Measurements from ENCODE around the gene R3HCC1L.

The R3HCC1L gene

DNA sequence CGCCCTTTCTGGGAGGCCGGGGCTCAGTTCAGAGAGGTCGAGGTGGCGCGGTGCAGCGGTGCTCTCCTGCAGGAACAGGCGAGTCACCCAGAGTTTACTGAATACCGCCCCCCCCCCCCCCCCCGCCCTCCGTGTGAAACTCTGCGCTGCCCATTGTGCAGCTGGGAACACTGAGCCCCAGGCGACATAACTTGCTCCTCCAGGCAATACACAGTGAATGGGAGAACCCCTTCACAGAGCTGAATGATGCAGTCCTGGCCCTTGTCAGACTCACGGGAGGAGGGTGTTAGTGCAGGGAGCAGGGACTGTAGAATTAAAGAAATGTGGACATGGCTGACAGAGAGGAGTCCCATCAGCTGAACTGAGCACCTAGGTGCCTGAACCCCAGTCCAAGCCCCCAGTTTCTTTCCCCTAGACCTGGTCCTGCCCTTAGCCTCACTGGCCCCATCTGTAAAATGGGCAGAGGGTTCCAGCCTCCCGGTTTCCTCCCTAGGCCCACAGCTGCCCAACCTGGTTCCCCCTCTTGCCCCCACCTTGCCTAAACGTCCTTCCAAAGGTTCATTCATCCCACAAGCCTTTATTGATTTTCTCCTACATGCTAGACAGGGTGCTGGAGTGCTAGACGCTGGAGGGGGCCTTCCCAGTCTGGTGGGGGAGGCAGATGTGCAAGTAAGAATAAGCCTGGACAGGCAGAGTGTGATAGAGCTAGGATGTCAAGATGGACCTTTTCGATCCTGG, 134.4 kb downstream of the R3HCC1L start:
- TF ChIP-seq, protein P1, sequence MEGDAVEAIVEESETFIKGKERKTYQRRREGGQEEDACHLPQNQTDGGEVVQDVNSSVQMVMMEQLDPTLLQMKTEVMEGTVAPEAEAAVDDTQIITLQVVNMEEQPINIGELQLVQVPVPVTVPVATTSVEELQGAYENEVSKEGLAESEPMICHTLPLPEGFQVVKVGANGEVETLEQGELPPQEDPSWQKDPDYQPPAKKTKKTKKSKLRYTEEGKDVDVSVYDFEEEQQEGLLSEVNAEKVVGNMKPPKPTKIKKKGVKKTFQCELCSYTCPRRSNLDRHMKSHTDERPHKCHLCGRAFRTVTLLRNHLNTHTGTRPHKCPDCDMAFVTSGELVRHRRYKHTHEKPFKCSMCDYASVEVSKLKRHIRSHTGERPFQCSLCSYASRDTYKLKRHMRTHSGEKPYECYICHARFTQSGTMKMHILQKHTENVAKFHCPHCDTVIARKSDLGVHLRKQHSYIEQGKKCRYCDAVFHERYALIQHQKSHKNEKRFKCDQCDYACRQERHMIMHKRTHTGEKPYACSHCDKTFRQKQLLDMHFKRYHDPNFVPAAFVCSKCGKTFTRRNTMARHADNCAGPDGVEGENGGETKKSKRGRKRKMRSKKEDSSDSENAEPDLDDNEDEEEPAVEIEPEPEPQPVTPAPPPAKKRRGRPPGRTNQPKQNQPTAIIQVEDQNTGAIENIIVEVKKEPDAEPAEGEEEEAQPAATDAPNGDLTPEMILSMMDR (IDR thresholded peaks at IDR 0.05; ENCODE audit: low read length, missing control alignments), result no peak
- peak; percentile 20 for DNase-seq (ENCODE audit: low read depth)
- H3K4me3 ChIP-seq (replicated peaks; ENCODE audit: low read depth, low read length), result peak overlapping the region; percentile 48

DNA sequence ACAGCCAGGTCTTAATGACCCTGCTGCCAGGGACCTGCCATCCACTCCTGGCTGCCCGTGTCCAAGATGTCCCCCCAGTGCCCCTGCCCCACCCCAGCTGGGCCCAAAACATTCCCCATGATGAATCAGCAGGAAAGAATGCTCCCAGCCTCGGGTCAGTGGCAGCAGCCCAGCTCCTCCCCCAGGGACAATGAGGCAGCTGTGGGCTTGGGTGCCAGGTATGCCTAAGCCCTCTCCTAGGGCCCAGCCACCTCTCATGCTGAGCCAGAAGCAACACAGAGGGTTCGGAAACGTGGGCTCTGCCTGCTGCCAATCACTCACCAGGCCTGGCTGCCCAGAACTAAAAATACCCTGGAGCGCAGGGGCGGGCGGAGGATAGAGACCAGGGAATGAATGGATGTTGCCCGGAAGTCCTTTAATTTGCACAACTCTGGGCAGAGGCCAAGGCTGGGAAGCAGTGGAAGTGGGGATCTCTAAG, 135.0 kb downstream of the R3HCC1L start:
- TF ChIP-seq, protein P1 (IDR thresholded peaks at IDR 0.05; ENCODE audit: low read length, missing control alignments), result no peak
- DNase-seq (ENCODE audit: low read depth), result peak; percentile 84
- no peak overlapping the region for H3K4me3 ChIP-seq (replicated peaks; ENCODE audit: low read depth, low read length)

DNA sequence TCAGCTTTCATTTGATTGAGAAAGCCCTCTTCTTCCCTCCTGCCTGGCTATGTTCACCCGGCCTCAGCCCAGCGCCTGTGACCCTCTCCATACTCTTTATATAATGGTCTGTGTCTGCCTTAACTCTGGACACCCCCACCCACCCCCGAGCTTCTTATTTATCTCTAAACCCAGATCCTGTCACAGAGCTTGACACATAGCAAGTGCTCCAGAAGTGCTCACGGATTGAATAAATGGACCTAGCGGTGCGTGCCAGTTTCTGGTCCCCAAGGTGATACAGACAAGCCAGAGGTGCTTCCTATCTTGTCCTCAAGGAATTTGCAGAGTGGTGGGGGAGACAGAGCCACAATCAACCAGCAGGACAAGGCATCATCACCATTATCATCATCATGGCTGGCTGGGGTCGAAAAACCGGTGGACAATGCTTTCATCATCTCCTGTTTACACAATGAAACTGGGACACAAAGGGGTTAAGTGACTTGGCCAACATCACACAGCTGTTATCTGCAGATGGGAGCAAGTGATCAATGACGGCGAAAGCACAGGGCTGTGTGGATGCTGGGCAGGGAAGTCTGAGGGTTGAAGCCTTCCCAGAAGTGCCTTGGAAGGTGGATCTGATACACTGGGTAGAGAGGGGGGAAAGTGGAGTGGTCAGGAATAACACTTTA, 135.8 kb downstream of the R3HCC1L start:
- no peak overlapping the region for H3K4me3 ChIP-seq (replicated peaks; ENCODE audit: low read depth, low read length)
- TF ChIP-seq, protein P1 (IDR thresholded peaks at IDR 0.05; ENCODE audit: low read length, missing control alignments), result no peak
- peak; percentile 10 for DNase-seq (ENCODE audit: low read depth)

DNA sequence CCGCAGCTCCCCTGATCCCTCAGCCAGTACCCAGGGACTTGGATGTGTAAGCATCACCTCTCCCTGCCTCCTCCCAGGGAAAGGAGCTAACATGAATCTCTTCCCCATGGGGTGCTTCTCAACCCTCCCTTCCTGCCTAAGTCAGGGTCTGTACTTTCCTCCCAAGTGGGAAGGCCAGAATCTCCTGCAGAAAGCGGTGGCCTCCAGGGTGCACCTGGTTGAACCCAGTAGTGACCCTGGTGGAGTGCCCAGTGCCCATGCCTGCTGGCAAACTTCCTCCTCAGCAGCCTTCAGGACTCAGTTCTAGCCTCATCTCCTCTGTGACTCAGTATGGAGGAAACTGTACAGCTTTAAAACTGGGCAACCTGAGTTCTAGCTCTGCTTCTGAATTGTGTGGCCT, 136.3 kb downstream of the R3HCC1L start:
- no peak overlapping the region for H3K4me3 ChIP-seq (replicated peaks; ENCODE audit: low read depth, low read length)
- TF ChIP-seq, protein P1 (IDR thresholded peaks at IDR 0.05; ENCODE audit: low read length, missing control alignments), result no peak
- no peak for DNase-seq (ENCODE audit: low read depth)

DNA sequence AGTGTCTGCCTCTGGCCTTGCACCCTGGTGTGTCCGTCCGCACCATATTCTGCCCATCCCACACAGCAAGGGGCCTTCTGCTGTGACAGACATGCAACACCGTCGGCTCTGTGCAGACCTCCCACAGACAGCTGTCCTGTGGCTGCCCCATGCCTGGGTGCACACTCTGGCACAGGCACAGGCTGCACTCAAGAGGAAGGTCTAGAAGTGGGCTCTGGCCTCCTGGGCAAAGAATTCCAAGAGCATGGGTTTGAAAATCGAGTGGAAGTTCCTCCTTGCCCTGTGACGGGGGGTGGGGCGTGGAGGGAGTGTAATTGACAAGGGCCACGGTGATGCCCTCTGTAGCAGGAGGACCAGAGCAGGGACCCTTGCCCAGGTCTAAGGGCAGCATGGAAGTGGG, 137.8 kb downstream of the R3HCC1L start:
- no peak for DNase-seq (ENCODE audit: low read depth)
- no peak overlapping the region for H3K4me3 ChIP-seq (replicated peaks; ENCODE audit: low read depth, low read length)
- TF ChIP-seq, protein P1 (IDR thresholded peaks at IDR 0.05; ENCODE audit: low read length, missing control alignments), result no peak

DNA sequence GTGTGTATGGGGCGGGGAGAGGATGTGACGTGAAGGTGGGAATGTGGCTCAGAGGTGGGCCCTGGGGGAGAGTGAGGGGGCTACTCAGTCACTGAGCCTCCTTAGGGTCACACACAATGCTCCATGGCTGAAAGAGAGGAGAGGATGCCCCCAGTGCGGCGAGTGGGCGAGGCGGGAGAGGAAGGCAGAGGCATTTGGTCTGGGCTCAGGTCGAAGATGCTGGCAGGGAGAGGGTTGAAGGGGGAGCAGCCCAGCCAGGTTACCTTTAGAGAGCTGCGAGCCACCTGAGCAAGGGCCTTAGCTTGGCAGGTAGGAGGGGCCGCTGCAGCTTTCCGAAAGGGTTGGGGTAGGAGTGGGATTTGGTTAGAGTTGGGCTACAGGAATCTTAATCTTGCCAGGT, 138.2 kb downstream of the R3HCC1L start:
- TF ChIP-seq, protein P1 (IDR thresholded peaks at IDR 0.05; ENCODE audit: low read length, missing control alignments), result no peak
- no peak overlapping the region for H3K4me3 ChIP-seq (replicated peaks; ENCODE audit: low read depth, low read length)
- no peak for DNase-seq (ENCODE audit: low read depth)

Measured in fibroblast of pulmonary artery (primary cell).